Kidney epithelial cell (primary cell): ENCODE data around the gene USP34. TPM values are rescaled to one million over a fixed set of nuclear protein-coding genes. Genes with fewer than 3 reads are reported as not detected.

Experiments
- DNase-seq: peaks from one replicate; pipeline ENCODE4 v3.0.0-alpha.2; 2010; ENCODE audit warnings: low read depth
- H3K27me3 ChIP-seq: 2 replicates; pipeline ENCODE4 v1.6.0; 2011; ENCODE audit warnings: low read length; ENCODE audit not compliant: control insufficient read depth, insufficient read depth
- H3K36me3 ChIP-seq: 2 replicates; pipeline ENCODE4 v1.5.1; 2011; ENCODE audit warnings: low read length; ENCODE audit not compliant: control insufficient read depth, insufficient read depth
- H3K4me3 ChIP-seq: 2 replicates; pipeline ENCODE4 v1.5.1; 2011; ENCODE audit warnings: low read depth, mild to moderate bottlenecking, control low read depth, low read length
- total RNA-seq: library from RNA; depleted of rRNA; stranded (reverse); fragments of >200 nt; gene quantifications from 2 replicates; pipeline ENCODE4 v1.2.3, GENCODE V29; 2015
- TF ChIP-seq, protein P1 (sequence below): IDR thresholded peaks from 2 replicates; pipeline ENCODE4 v1.5.1; 2011; ENCODE audit warnings: mild to moderate bottlenecking, moderate library complexity, low read length, control low read depth, inconsistent platforms; ENCODE audit not compliant: insufficient read depth, poor library complexity, severe bottlenecking

USP34 gene, protein sequence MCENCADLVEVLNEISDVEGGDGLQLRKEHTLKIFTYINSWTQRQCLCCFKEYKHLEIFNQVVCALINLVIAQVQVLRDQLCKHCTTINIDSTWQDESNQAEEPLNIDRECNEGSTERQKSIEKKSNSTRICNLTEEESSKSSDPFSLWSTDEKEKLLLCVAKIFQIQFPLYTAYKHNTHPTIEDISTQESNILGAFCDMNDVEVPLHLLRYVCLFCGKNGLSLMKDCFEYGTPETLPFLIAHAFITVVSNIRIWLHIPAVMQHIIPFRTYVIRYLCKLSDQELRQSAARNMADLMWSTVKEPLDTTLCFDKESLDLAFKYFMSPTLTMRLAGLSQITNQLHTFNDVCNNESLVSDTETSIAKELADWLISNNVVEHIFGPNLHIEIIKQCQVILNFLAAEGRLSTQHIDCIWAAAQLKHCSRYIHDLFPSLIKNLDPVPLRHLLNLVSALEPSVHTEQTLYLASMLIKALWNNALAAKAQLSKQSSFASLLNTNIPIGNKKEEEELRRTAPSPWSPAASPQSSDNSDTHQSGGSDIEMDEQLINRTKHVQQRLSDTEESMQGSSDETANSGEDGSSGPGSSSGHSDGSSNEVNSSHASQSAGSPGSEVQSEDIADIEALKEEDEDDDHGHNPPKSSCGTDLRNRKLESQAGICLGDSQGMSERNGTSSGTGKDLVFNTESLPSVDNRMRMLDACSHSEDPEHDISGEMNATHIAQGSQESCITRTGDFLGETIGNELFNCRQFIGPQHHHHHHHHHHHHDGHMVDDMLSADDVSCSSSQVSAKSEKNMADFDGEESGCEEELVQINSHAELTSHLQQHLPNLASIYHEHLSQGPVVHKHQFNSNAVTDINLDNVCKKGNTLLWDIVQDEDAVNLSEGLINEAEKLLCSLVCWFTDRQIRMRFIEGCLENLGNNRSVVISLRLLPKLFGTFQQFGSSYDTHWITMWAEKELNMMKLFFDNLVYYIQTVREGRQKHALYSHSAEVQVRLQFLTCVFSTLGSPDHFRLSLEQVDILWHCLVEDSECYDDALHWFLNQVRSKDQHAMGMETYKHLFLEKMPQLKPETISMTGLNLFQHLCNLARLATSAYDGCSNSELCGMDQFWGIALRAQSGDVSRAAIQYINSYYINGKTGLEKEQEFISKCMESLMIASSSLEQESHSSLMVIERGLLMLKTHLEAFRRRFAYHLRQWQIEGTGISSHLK (N-terminal part only)
- 84.9 and 90.0 TPM in 2 replicates for total RNA-seq

DNA sequence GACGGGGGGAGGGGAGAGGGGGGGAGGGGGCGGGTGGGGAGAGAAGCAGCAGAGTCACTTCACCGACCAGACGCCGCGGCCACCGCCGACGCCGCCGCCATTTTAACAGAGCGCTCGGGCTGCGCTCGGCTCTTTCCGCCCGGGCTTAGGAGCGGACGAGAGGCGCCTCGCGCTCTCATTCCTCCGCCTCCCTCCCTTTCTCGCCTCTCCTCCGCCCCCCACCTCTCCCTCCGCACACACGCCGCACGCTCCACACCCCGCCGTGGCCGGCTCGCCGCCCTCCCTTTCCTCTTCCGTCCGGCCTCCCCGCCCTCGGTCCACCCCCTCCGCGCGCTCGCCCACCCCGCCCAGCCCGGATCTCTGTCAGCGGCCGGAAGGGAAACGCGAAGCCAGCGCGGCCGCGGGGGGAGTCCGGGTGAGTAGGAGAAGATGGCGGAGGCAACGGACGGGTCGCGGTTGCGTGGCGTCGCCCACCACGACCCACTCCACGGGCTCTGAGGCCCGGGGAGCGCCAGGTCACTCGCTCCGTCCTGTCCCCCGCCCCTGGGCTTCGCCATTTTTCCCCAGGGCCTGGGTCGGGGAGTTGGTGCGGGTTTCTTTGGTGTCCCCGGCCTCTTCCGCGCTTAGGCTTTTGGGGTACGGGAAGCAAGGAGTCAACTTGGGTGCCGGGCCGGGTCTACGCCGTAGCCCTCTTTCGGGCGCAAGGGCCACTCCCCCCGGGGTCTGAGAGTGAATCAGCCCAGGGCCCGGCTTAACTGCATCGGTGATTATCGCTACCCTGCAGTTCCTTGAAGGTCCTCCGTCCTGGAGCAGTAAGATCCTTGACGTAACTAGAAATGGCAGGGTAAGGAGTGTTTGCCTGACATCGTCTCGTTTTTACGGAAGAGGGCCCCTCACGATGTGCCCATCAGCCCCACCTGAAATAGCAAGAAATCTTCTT lies at the start of gene USP34:
Gene USP34, minus strand, starts transcription at position 123 of the 940 bp plus-strand sequence. CDS start 395 bp downstream, outside the sequence.
- DNase-seq = peak; percentile 71
- no peaks in the 10 kb centered on the region for H3K27me3 ChIP-seq
- TF ChIP-seq, protein P1, sequence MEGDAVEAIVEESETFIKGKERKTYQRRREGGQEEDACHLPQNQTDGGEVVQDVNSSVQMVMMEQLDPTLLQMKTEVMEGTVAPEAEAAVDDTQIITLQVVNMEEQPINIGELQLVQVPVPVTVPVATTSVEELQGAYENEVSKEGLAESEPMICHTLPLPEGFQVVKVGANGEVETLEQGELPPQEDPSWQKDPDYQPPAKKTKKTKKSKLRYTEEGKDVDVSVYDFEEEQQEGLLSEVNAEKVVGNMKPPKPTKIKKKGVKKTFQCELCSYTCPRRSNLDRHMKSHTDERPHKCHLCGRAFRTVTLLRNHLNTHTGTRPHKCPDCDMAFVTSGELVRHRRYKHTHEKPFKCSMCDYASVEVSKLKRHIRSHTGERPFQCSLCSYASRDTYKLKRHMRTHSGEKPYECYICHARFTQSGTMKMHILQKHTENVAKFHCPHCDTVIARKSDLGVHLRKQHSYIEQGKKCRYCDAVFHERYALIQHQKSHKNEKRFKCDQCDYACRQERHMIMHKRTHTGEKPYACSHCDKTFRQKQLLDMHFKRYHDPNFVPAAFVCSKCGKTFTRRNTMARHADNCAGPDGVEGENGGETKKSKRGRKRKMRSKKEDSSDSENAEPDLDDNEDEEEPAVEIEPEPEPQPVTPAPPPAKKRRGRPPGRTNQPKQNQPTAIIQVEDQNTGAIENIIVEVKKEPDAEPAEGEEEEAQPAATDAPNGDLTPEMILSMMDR = no peak

DNA sequence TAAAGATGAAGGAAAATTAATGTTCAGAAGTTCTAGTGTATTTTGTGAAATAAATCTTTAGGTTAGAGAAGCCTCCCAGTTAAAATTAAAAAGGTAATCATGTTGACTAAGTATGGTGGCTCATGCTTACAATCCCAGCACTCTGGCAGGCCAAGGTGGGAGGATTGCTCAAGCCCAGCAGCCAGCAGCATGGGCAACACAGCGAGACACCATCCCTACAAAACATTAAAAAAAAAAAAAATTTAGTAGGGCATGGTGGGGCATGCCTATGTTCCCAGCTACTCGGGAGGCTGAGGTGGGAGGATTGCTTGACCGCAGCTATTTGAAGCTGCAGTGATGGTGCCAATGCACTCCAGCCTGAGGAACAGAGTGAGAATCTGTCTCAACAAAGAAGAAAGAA lies 49.4 kb upstream of the USP34 start:
- TF ChIP-seq, protein P1 = no peak
- no peaks in the 10 kb centered on the region for H3K36me3 ChIP-seq
- no peak for DNase-seq

More for the DNA sequence above, at the start of gene USP34:
- no peaks in the 10 kb centered on the region for H3K36me3 ChIP-seq
- H3K4me3 ChIP-seq = peak within 1 kb of the TSS; percentile 80

DNA sequence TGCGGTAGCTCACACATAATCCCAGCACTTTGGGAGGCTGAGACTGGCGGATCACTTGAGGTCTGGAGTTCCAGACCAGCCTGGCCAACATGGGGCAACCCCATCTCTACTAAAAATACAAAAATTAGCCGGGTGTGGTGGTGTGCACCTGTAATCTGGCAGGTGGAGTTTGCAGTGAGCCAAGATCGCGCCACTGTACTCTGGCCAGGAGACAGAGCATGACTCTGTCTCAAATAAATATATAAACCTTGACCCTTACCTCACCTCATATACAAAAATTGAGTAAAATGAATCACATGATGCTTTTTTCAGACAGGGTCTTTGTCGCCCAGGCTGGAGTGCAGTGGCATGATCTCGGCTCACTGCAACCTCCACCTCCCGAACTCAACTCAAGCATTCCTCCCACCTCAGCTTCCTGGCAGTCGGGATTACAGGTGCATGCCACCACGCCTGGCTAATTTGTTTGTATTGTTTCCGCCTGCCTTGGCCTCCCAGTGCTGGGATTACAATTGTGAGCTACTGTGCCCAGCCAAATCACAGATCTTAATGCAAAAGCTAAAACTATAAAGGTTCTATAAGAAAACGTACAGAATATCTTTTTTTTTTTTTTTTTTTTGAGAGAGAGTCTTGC lies 42.0 kb upstream of the USP34 start:
- TF ChIP-seq, protein P1 = no peak
- DNase-seq = no peak
- H3K36me3 ChIP-seq = no peaks in the 10 kb centered on the region
- no peaks in the 10 kb centered on the region for H3K27me3 ChIP-seq
- no peak overlapping the region for H3K4me3 ChIP-seq

More for the DNA sequence above, 49.4 kb upstream of the USP34 start:
- Histone ChIP-seq H3K4me3 (no peak overlapping the region), H3K27me3 (no peaks in the 10 kb centered on the region)

DNA sequence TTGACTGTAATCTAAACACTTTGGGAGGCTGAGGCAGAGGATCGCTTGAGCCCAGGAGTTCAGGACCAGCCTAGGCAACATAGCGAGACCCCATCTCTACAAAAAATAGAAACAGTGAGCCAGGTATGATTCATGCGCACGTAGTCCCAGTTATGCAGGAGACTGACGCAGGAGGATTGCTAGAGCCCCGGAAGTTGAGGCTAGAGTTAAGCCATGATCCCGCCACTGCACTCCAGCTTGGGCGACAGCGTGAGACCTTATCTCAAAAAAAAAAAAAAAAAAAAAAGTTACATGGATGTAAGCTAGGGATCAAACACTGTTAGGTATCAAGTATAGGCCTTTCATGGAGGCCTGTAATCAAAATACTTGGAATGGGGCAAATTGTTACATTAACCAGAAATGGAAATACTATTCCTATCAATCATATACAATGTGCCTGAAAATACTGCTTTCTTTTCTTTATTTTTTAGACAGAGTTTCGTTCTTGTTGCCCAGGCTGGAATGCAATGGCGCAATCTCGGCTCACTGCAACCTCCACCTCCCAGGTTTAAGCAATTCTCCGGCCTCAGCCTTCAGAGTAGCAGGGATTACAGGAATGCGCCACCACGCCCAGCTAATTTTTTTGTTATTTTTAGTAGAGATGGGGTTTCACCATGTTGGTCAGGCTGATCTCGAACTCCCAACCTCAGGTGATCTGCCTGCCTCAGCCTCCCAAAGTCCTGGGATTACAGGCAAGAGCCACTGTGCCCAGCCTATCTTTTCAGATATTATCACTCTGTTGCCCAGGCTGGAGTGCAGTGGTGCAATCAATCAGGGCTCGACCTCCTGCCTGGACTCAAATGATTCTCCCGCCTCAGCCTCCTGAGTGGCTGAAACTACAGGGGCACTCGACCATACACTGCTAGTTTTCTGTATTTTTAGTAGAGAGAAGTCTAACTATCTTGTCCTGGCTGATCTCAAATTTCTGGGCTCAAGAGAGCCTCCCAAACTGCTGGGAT lies 40.1 kb upstream of the USP34 start:
- Histone ChIP-seq H3K27me3 (no peaks in the 10 kb centered on the region), H3K36me3 (no peaks in the 10 kb centered on the region), H3K4me3 (no peak overlapping the region)
- TF ChIP-seq, protein P1 = no peak
- no peak for DNase-seq
